Neural cell (in vitro differentiated cells): ENCODE measurements around the gene HNRNPM. TPM values are rescaled to one million over a fixed set of nuclear protein-coding genes. Genes with fewer than 3 reads are reported as not detected.

Experiments used
- H2AFZ ChIP-seq: fragments of 200-600, 300-800 bp; sonication (generic), shearing (Covaris generic); 2 replicates; pipeline ENCODE4 v1.6.0; 2014; ENCODE audit warnings: low read depth, mild to moderate bottlenecking, antibody characterized with exemption, low read length, moderate library complexity
- H3F3A ChIP-seq: fragments of 200-600 bp; shearing (Covaris generic); 2 replicates; pipeline ENCODE4 v1.6.1; 2016; ENCODE audit warnings: mild to moderate bottlenecking, moderate library complexity, mixed read lengths, antibody characterized with exemption, low read length; ENCODE audit not compliant: insufficient read depth, poor library complexity, severe bottlenecking
- H3K27ac ChIP-seq: fragments of 200-600, 300-800 bp; sonication (generic), shearing (Covaris generic); 2 replicates; pipeline ENCODE4 v1.5.1; 2014; ENCODE audit warnings: mild to moderate bottlenecking, low read length, moderate library complexity
- H3K27me3 ChIP-seq: fragments of 300-800, 200-600 bp; sonication (generic), shearing (Covaris generic); 2 replicates; pipeline ENCODE4 v1.6.0; 2014; ENCODE audit warnings: mild to moderate bottlenecking, low read depth, low read length, moderate library complexity; ENCODE audit not compliant: insufficient read depth
- H3K36me3 ChIP-seq: fragments of 300-800, 200-600 bp; sonication (generic), shearing (Covaris generic); 2 replicates; pipeline ENCODE4 v1.5.1; 2014; ENCODE audit warnings: mild to moderate bottlenecking, antibody characterized with exemption, low read length, moderate library complexity; ENCODE audit not compliant: insufficient read depth
- H3K4me2 ChIP-seq: fragments of 300-800, 200-600 bp; sonication (generic), shearing (Covaris generic); 2 replicates; pipeline ENCODE4 v1.6.0; 2014; ENCODE audit warnings: mild to moderate bottlenecking, low read length
- H3K4me3 ChIP-seq: fragments of 300-800, 200-600 bp; sonication (generic), shearing (Covaris generic); 2 replicates; pipeline ENCODE4 v1.5.1; 2014; ENCODE audit warnings: mild to moderate bottlenecking, low read length, moderate library complexity
- H3K79me2 ChIP-seq: fragments of 200-600 bp; shearing (Covaris generic); replicated peaks from 2 replicates; pipeline ENCODE4 v1.6.0; 2014; ENCODE audit warnings: mild to moderate bottlenecking, low read length, moderate library complexity; ENCODE audit not compliant: insufficient read depth
- H3K9ac ChIP-seq: fragments of 300-800, 200-600 bp; sonication (generic), shearing (Covaris generic); 2 replicates; pipeline ENCODE4 v1.6.1; 2016; ENCODE audit warnings: mild to moderate bottlenecking, low read length, mixed read lengths
- H3K9me2 ChIP-seq: fragments of 200-600 bp; shearing (Covaris generic); 2 replicates; pipeline ENCODE4 v1.6.1; 2016; ENCODE audit warnings: mild to moderate bottlenecking, low read length, mixed read lengths; ENCODE audit not compliant: insufficient read depth
- H3K9me3 ChIP-seq: fragments of 200-600, 300-800 bp; sonication (generic), shearing (Covaris generic); 2 replicates; pipeline ENCODE4 v1.6.1; 2016; ENCODE audit warnings: mild to moderate bottlenecking, mixed run types, low read length, moderate library complexity, mixed read lengths
- H4K20me1 ChIP-seq: fragments of 200-600 bp; shearing (Covaris generic); 2 replicates; pipeline ENCODE4 v1.6.1; 2016; ENCODE audit warnings: mild to moderate bottlenecking, mixed run types; ENCODE audit not compliant: insufficient read depth
- CTCF ChIP-seq: fragments of 450-650 bp; IDR thresholded peaks from 2 replicates; pipeline ENCODE4 v1.5.1; 2014; ENCODE audit warnings: antibody characterized with exemption, mild to moderate bottlenecking, moderate library complexity; ENCODE audit not compliant: poor library complexity, severe bottlenecking
- EP300 ChIP-seq: fragments of 450-650 bp; conservative IDR thresholded peaks from 2 replicates; pipeline ENCODE4 v1.6.1; 2014; ENCODE audit warnings: antibody characterized with exemption, mild to moderate bottlenecking, moderate library complexity; ENCODE audit not compliant: poor library complexity, severe bottlenecking
- EZH2 ChIP-seq: fragments of 200-600, 300-800 bp; shearing (Covaris generic), sonication (generic); IDR thresholded peaks from 2 replicates; pipeline ENCODE4 v1.6.1; 2014; ENCODE audit warnings: antibody characterized with exemption, low read length, borderline replicate concordance, mild to moderate bottlenecking; ENCODE audit not compliant: insufficient read depth, poor library complexity, severe bottlenecking
- MXI1 ChIP-seq: fragments of 450-650 bp; conservative IDR thresholded peaks from 2 replicates; pipeline ENCODE4 v1.6.1; 2014; ENCODE audit warnings: antibody characterized with exemption, mild to moderate bottlenecking; ENCODE audit not compliant: poor library complexity, severe bottlenecking
- POLR2AphosphoS5 ChIP-seq: IDR thresholded peaks from 2 replicates; pipeline ENCODE4 v1.6.1; 2012
- RAD21 ChIP-seq: fragments of 450-650 bp; conservative IDR thresholded peaks from 2 replicates; pipeline ENCODE4 v1.6.1; 2014; ENCODE audit warnings: antibody characterized with exemption, mild to moderate bottlenecking, moderate library complexity
- REST ChIP-seq: IDR thresholded peaks from 2 replicates; pipeline ENCODE4 v1.6.1; 2012; ENCODE audit warnings: borderline replicate concordance
- SMC3 ChIP-seq: fragments of 450-650 bp; conservative IDR thresholded peaks from 2 replicates; pipeline ENCODE4 v1.6.1; 2014; ENCODE audit warnings: antibody characterized with exemption, mild to moderate bottlenecking, moderate library complexity; ENCODE audit not compliant: poor library complexity
- TAF1 ChIP-seq: IDR thresholded peaks from 2 replicates; pipeline ENCODE4 v1.6.1; 2012; ENCODE audit warnings: low read depth
- polyA plus RNA-seq: library from polyadenylated mRNA; depleted of rRNA; stranded (reverse); fragments of >200 nt; gene quantifications from 2 replicates; pipeline ENCODE4 v1.2.3, GENCODE V29; 2014

The HNRNPM gene
- polyA plus RNA-seq, 1 donor from 2014 or later: 91.7 TPM

GRCh38 chr19:8459520-8460270 lies 14.9 kb downstream of the HNRNPM start:
- Histone ChIP-seq H3K79me2 (peaks cover 99% of the 10 kb centered on the region), H3K4me2 (no peak overlapping the region), H3K27ac (no peak overlapping the region), H3K36me3 (peaks cover 9% of the 10 kb centered on the region), H3K27me3 (no peaks in the 10 kb centered on the region), H3F3A (no peaks in the 10 kb centered on the region), H4K20me1 (peaks cover 64% of the 10 kb centered on the region), H3K4me3 (no peak overlapping the region), H3K9ac (no peak overlapping the region), H3K9me2 (no peaks in the 10 kb centered on the region), H3K9me3 (no peaks in the 10 kb centered on the region), H2AFZ (no peak overlapping the region)
- no peak for TF ChIP-seq RAD21
- TF ChIP-seq MXI1: no peak
- no peak for TF ChIP-seq EZH2
- TF ChIP-seq TAF1: no peak
- TF ChIP-seq REST: no peak
- TF ChIP-seq CTCF: no peak
- TF ChIP-seq EP300: no peak
- no peak for TF ChIP-seq POLR2AphosphoS5
- TF ChIP-seq SMC3: no peak

- H4K20me1 ChIP-seq: peaks cover 55% of the 10 kb centered on the region
- H3K79me2 ChIP-seq: peaks cover 99% of the 10 kb centered on the region
- no peaks in the 10 kb centered on the region for H3F3A ChIP-seq
- TF ChIP-seq SMC3 (no peak), POLR2AphosphoS5 (no peak), EP300 (no peak), REST (no peak), CTCF (no peak), MXI1 (no peak), TAF1 (no peak), RAD21 (no peak), EZH2 (no peak)
- no peak overlapping the region for H3K4me2 ChIP-seq
- no peak overlapping the region for H2AFZ ChIP-seq
- H3K36me3 ChIP-seq: peaks cover 9% of the 10 kb centered on the region
- no peak overlapping the region for H3K4me3 ChIP-seq
- no peak overlapping the region for H3K9ac ChIP-seq
- H3K9me3 ChIP-seq: no peaks in the 10 kb centered on the region
- no peaks in the 10 kb centered on the region for H3K9me2 ChIP-seq
- H3K27ac ChIP-seq: no peak overlapping the region
- H3K27me3 ChIP-seq: no peaks in the 10 kb centered on the region
Measured at GRCh38 chr19:8460516-8461298, 15.9 kb downstream of the HNRNPM start.
